Measurements from ENCODE around the gene FAM83B. TPM values are rescaled to one million over a fixed set of nuclear protein-coding genes. Genes with fewer than 3 reads are reported as not detected.

FAM83B gene
- total and polyA plus RNA-seq, 10 of the 15 experiments (the other 5 are each of a cell fraction or from before 2014, with no cell fraction given), result 0.05 TPM; not detected in 9

DNA sequence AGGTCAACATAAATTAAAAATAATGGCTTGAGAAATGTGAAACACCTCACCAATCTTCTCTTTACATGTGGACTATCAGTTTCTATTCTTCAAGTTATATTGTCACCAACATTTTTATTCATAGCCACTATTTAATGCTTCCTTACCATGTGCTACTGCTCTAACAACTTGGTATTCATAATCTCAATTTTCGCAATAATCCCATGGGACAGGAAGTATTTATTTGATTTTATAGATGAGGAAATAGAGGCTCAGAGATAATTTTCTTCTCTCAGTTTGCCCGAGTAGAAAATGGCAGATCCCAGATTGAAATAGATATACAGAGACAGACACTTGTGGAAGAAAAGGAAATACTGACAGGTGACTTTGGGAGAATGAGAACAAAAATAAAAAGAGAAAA lies 66.6 kb downstream of the FAM83B start:
- Histone ChIP-seq H3K27ac (ENCODE audit: control insufficient read depth, insufficient read depth) (no peak overlapping the region), H3K4me2 (ENCODE audit: control insufficient read depth, insufficient read depth) (no peak overlapping the region), H3K9me3 (replicated peaks; ENCODE audit: control insufficient read depth, insufficient read depth, low read length) (no peaks in the 10 kb centered on the region), H3K27me3 (replicated peaks in 1 of 2; ENCODE audit: control insufficient read depth in 2 of 2, insufficient read depth in 2 of 2, low read length in 1 of 2) (no peaks in the 10 kb centered on the region), H3K4me3 (no peak overlapping the region), H3K9ac (ENCODE audit: control insufficient read depth, insufficient read depth, low read length) (no peak overlapping the region), H2AFZ (ENCODE audit: control insufficient read depth, low read depth, low read length) (no peak overlapping the region), H3K79me2 (ENCODE audit: control insufficient read depth, insufficient read depth, low read length) (no peaks in the 10 kb centered on the region), H4K20me1 (ENCODE audit: control insufficient read depth, insufficient read depth) (no peaks in the 10 kb centered on the region), H3K36me3 (ENCODE audit: control insufficient read depth in 2 of 2, insufficient read depth in 2 of 2, low read length in 1 of 2) (no peaks in the 10 kb centered on the region), H3K4me1 (ENCODE audit: control insufficient read depth, insufficient read depth, low read length) (no peaks in the 10 kb centered on the region)
- no peak for FAIRE-seq
- ChIA-PET RAD21 (ENCODE audit: unreplicated experiment) (no interaction called here), POLR2A (no interaction called here), SMC1A (ENCODE audit: uncharacterized antibody, unreplicated experiment) (no interaction called here), CTCF (no interaction called here)
- BruUV-seq (replicated peaks), result no TSS peak
- no peak for TF ChIP-seq HCFC1 (IDR thresholded peaks at IDR 0.05; ENCODE audit: low read length)
- ATAC-seq, result no peak
- no peak for DNase-seq (ENCODE audit: low read depth, low spot score)
- intact Hi-C loops (cut with micrococcal nuclease; ENCODE audit: unreplicated experiment) (no loop called here), in situ Hi-C loops (cut with MboI) (no loop called here)
- 19% methylated on average over 2 of the region's 2 CpGs for WGBS (ENCODE audit: insufficient coverage, insufficient replicate concordance, low lambda C conversion rate, missing lambda C conversion rate)

GRCh38 chr6:54916858-54917257 lies 70.3 kb downstream of the FAM83B start:
- ChIA-PET SMC1A (ENCODE audit: uncharacterized antibody, unreplicated experiment) (no interaction called here), POLR2A (no interaction called here), RAD21 (ENCODE audit: unreplicated experiment) (no interaction called here), CTCF (no interaction called here)
- in situ Hi-C loops (cut with MboI) (no loop called here), intact Hi-C loops (cut with micrococcal nuclease; ENCODE audit: unreplicated experiment) (no loop called here)
- H3K27me3 ChIP-seq (replicated peaks in 1 of 2; ENCODE audit: control insufficient read depth in 2 of 2, insufficient read depth in 2 of 2, low read length in 1 of 2), result no peaks in the 10 kb centered on the region
- FAIRE-seq, result no peak
- no peak for DNase-seq (ENCODE audit: low read depth, low spot score)
- no peak overlapping the region for H3K4me2 ChIP-seq (ENCODE audit: control insufficient read depth, insufficient read depth)
- no peaks in the 10 kb centered on the region for H3K4me1 ChIP-seq (ENCODE audit: control insufficient read depth, insufficient read depth, low read length)
- H2AFZ ChIP-seq (ENCODE audit: control insufficient read depth, low read depth, low read length), result no peak overlapping the region
- no peaks in the 10 kb centered on the region for H3K36me3 ChIP-seq (ENCODE audit: control insufficient read depth in 2 of 2, insufficient read depth in 2 of 2, low read length in 1 of 2)
- ATAC-seq, result no peak
- no TSS peak for BruUV-seq (replicated peaks)
- TF ChIP-seq SREBF1 (IDR thresholded peaks at IDR 0.05; ENCODE audit: low read length), result no peak
- TF ChIP-seq USF1 (IDR thresholded peaks at IDR 0.05; ENCODE audit: borderline replicate concordance, extremely low read length, insufficient read depth, low read depth, low read length), result no peak
- TF ChIP-seq LARP7 (IDR thresholded peaks at IDR 0.05), result no peak
- no peak for TF ChIP-seq NFXL1 (IDR thresholded peaks at IDR 0.05; ENCODE audit: borderline replicate concordance)
- TF ChIP-seq, protein P1, sequence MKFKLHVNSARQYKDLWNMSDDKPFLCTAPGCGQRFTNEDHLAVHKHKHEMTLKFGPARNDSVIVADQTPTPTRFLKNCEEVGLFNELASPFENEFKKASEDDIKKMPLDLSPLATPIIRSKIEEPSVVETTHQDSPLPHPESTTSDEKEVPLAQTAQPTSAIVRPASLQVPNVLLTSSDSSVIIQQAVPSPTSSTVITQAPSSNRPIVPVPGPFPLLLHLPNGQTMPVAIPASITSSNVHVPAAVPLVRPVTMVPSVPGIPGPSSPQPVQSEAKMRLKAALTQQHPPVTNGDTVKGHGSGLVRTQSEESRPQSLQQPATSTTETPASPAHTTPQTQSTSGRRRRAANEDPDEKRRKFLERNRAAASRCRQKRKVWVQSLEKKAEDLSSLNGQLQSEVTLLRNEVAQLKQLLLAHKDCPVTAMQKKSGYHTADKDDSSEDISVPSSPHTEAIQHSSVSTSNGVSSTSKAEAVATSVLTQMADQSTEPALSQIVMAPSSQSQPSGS (IDR thresholded peaks at IDR 0.05; ENCODE audit: low read length), result no peak
- TF ChIP-seq BACH1 (IDR thresholded peaks at IDR 0.05; ENCODE audit: borderline replicate concordance), result no peak
- no peak for TF ChIP-seq YY1 (IDR thresholded peaks at IDR 0.05; ENCODE audit: low read depth, low read length)
- TF ChIP-seq, protein P2, sequence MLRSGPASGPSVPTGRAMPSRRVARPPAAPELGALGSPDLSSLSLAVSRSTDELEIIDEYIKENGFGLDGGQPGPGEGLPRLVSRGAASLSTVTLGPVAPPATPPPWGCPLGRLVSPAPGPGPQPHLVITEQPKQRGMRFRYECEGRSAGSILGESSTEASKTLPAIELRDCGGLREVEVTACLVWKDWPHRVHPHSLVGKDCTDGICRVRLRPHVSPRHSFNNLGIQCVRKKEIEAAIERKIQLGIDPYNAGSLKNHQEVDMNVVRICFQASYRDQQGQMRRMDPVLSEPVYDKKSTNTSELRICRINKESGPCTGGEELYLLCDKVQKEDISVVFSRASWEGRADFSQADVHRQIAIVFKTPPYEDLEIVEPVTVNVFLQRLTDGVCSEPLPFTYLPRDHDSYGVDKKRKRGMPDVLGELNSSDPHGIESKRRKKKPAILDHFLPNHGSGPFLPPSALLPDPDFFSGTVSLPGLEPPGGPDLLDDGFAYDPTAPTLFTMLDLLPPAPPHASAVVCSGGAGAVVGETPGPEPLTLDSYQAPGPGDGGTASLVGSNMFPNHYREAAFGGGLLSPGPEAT (IDR thresholded peaks at IDR 0.05; ENCODE audit: low read depth), result no peak
- TF ChIP-seq ETV6 (conservative IDR thresholded peaks at IDR 0.05 in 1 of 2, IDR thresholded peaks at IDR 0.05 in 1 of 2; ENCODE audit: borderline replicate concordance in 1 of 2, low read depth in 1 of 2), result no peak
- TF ChIP-seq NFYB (IDR thresholded peaks at IDR 0.05; ENCODE audit: insufficient read depth, low read depth, low read length), result no peak
- TF ChIP-seq CHD2 (IDR thresholded peaks at IDR 0.05; ENCODE audit: borderline replicate concordance, low read depth, low read length), result no peak
- no peak for TF ChIP-seq ATF7 (IDR thresholded peaks at IDR 0.05; ENCODE audit: low read depth)
- no peak for TF ChIP-seq TCF12 (IDR thresholded peaks at IDR 0.05; ENCODE audit: low read depth, low read length)
- no peaks in the 10 kb centered on the region for H4K20me1 ChIP-seq (ENCODE audit: control insufficient read depth, insufficient read depth)
- H3K9me3 ChIP-seq (replicated peaks; ENCODE audit: control insufficient read depth, insufficient read depth, low read length), result no peaks in the 10 kb centered on the region
- H3K4me3 ChIP-seq, result no peak overlapping the region
- no peak overlapping the region for H3K9ac ChIP-seq (ENCODE audit: control insufficient read depth, insufficient read depth, low read length)
- H3K27ac ChIP-seq (ENCODE audit: control insufficient read depth, insufficient read depth), result no peak overlapping the region
- H3K79me2 ChIP-seq (ENCODE audit: control insufficient read depth, insufficient read depth, low read length), result no peaks in the 10 kb centered on the region

Measured in GM12878 (cell line).